ENCODE results near the gene OSBPL2.

Gene OSBPL2

GRCh38 chr20:62246872-62247652 lies 8.7 kb downstream of the OSBPL2 start:
- FAIRE-seq (no peak), DNase-seq (ENCODE audit: extremely low spot score, insufficient read length, low read depth) (no peak)

GRCh38 chr20:62248890-62249560 lies 10.7 kb downstream of the OSBPL2 start:
- no peak for DNase-seq (ENCODE audit: extremely low spot score, insufficient read length, low read depth)
- no peak for FAIRE-seq

DNA sequence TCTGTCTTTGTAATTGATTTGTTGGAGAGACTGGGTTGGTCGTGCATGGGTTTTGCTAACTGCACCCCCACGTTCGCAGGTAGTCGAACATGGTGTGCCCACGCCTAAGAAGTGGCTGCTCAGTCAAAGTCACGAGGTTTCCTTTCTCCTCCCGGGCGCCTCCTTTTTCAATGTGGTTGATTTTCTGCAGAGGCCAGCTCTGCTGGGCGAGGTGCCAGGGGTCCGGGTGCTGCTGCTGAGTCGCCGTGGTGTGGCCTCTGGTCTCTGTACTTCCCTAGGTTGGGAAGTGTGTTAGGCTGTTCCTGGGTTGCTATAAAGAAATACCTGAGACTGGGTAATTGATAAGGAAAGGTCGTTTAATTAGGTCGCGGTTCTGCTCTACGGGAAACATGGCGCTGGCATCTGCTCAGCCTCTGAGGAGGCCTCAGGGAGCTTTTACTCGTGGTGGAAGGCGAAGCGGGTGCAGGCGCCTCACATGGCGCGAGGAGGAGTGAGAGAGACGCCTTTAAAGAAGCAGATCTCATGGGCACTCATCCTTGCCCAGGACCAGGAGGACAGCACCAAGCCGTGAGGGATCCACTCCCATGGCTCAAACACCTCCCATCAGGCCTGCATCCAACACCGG lies 14.1 kb downstream of the OSBPL2 start:
- FAIRE-seq: no peak

DNA sequence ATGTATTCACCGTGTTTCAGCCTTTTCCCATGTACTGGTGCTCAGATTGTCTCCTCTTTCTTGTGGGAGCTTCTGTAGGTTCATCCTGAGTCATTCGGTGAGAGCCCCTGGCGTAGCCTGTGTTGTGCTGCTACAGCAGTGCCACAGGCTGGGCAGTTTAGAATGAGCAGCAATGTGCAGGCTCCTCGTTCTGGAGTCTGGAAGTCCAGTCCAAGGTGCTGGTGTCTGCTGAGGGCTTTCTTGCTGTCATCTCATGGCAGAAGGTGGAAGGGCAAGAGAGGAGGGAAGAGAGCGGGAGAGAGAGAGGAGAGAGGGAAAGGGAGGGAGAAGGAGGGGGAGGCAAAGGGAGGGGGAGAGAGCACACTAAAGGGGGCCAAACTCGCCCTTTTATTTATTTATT lies 15.1 kb downstream of the OSBPL2 start:
- no peak for DNase-seq (ENCODE audit: extremely low spot score, insufficient read length, low read depth)

More for the DNA sequence above, 14.1 kb downstream of the OSBPL2 start:
- no peak for DNase-seq (ENCODE audit: extremely low spot score, insufficient read length, low read depth)

GRCh38 chr20:62254021-62254724 lies 15.9 kb downstream of the OSBPL2 start:
- FAIRE-seq (no peak), DNase-seq (ENCODE audit: extremely low spot score, insufficient read length, low read depth) (no peak)

More for the DNA sequence above, 15.1 kb downstream of the OSBPL2 start:
- FAIRE-seq: no peak

DNA sequence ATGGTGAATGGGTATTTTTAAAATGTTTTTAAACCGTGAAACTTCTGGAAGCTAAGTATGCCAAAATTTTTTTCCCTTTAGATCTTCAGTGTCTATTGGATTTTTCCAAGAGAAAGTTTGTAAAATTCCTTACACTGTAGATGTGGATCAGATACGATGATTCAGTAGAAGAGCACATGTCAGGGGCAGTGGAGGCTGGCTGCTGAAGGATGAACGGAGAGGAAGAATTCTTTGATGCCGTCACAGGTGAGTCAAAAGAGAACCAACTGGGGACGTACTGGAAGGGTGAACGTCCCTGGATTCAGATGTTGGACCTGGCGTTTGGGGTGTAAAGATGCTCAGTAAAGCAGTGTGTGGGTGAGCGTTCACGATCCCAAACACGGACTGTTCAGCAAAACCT lies 17.7 kb downstream of the OSBPL2 start:
- DNase-seq (ENCODE audit: extremely low spot score, insufficient read length, low read depth) (no peak), FAIRE-seq (no peak)

DNA sequence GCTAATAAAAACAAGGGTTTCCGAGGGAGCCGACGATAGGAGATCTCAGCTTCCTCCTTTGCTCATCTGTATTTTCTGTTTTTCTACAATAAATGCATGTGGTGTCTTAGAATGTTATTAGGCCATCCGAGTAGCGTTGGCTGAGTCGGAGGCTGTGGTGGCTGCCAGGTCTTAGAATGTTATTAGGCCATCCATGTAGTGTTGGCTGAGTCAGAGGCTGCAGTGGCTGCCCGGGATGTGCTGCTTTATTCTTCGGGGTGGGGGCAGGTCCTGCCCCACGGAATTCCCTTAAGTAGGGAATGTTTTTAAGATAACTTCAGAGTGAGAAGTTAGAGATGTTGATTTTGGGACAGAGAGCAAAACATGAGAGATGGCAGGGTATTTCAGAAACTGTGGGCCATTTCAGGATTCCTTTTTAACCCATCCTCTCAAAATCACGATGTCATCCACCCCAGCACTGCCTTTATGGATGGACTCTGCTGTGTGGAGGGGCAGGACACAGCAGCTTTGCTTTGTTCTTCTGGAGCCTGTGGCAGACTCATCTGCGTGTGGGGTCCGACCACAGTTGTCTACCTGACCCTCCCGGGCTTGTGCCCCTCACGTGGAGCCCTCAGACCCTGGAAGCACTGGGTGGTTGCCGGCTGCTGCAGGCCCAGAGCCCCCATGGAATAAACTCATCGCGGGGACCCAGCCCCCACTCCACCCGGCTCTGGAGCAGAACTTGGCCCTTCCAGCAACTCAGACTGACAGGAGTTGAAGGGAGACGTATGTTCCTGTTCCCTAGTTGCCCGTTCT lies 20.4 kb downstream of the OSBPL2 start:
- FAIRE-seq (no peak), DNase-seq (ENCODE audit: extremely low spot score, insufficient read length, low read depth) (no peak)

DNA sequence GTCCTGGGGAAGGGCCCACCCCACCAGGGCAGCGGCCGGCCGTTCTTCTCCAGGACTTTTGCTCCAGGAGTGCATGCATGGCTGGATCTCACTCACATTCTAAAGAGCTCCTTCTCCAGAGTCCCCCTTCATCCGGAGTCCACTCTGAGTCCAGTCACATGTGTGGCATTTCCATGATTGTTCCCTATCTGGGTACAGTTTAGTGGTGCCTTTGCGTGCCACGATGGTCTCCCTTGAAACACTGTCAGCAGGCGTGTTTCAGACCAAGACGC lies 20.9 kb downstream of the OSBPL2 start:
- DNase-seq (ENCODE audit: extremely low spot score, insufficient read length, low read depth) (no peak), FAIRE-seq (no peak)

DNA sequence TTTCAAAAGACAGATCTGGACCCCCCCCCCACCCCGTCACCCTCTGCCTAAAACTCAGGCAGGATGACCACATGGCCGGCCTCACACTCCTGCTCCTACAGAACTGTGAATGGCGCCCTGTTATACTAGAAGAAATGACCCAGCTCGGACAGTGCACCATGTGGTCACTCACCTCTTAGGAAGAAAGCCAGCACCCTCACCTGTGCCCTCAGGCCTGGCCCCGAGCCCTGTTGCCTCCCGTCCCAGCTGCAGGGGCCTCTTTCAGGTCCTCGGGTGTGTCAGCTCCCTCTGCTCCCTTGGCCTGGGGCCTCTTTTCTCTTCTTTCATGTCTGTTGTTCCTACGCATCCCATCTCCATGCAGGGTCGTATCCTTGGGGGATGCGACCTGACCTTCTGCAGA lies 23.7 kb downstream of the OSBPL2 start:
- FAIRE-seq (no peak), DNase-seq (ENCODE audit: extremely low spot score, insufficient read length, low read depth) (no peak)

- FAIRE-seq (no peak), DNase-seq (ENCODE audit: extremely low spot score, insufficient read length, low read depth) (no peak)
Measured at GRCh38 chr20:62263396-62263795, 25.1 kb downstream of the OSBPL2 start.

DNA sequence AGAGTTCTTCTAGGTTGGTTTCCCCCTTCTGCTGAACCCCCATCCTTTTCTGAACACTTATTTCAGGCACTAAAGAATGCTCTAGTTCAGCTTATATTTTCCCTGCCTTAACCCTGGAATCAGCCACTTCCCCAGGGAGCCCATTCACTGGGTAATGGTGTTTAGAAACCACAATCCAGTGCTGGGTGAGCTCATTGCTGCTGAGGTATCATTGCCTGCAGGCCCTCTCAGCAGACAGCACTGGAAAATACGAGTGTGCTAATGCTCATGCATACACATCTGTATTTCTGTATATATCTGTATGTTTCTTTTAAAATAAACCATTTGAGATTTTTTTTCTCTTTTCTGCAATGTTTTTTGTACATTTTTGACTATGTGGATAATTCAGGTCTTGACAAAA lies 27.0 kb downstream of the OSBPL2 start:
- no peak for FAIRE-seq

DNA sequence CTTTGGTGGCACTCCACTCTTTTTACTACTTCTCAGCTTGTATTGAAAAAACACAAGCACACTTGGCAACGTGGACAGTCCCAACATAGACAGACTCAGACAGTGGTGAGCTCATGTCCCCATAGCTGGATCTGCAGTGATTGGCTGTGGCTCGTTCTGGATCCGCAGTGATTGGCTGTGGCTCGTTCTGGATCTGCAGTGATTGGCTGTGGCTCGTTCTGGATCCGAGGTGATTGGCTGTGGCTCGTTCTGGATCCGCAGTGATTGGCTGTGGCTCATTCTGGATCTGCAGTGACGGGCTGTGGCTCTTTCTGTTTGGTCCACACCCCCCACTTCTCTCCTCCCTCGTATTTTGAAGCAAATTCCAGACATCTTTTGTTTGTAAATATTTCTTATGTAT lies 28.0 kb downstream of the OSBPL2 start:
- no peak for FAIRE-seq
- DNase-seq (ENCODE audit: extremely low spot score, insufficient read length, low read depth): no peak

More for the DNA sequence above, 27.0 kb downstream of the OSBPL2 start:
- no peak for DNase-seq (ENCODE audit: extremely low spot score, insufficient read length, low read depth)

GRCh38 chr20:62266851-62267250 lies 28.5 kb downstream of the OSBPL2 start:
- DNase-seq (ENCODE audit: extremely low spot score, insufficient read length, low read depth) (no peak), FAIRE-seq (no peak)

- FAIRE-seq (no peak), DNase-seq (ENCODE audit: extremely low spot score, insufficient read length, low read depth) (no peak)
Measured at GRCh38 chr20:62267543-62267942, 29.2 kb downstream of the OSBPL2 start.

GRCh38 chr20:62268228-62268900 lies 30.0 kb downstream of the OSBPL2 start:
- DNase-seq (ENCODE audit: extremely low spot score, insufficient read length, low read depth): no peak
- FAIRE-seq: no peak

DNA sequence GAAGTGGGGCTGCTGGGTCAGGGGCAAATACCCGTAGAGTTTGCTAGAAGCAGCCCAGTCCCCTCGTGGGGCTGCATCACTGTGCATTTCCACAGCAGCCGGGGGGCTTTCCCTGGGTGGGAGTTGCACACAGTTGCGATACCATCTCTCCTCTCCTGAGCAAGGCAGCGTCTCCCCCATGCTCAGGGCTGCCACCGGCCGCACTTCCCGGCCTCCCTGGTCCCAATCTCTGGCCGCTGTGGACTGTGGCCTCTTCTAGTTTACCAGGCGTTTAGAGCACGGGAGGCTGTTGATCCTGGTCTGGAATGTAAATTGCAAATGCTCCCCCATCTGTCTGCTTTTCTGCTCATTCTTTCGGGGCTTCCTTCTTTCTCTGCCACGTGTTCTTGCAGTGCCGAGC lies 31.1 kb downstream of the OSBPL2 start:
- FAIRE-seq: no peak
- no peak for DNase-seq (ENCODE audit: extremely low spot score, insufficient read length, low read depth)

GRCh38 chr20:62269871-62270270 lies 31.6 kb downstream of the OSBPL2 start:
- no peak for DNase-seq (ENCODE audit: extremely low spot score, insufficient read length, low read depth)
- no peak for FAIRE-seq

GRCh38 chr20:62272200-62272599 lies 33.9 kb downstream of the OSBPL2 start:
- FAIRE-seq (no peak), DNase-seq (ENCODE audit: extremely low spot score, insufficient read length, low read depth) (no peak)

GRCh38 chr20:62273416-62273815 lies 35.1 kb downstream of the OSBPL2 start:
- FAIRE-seq: no peak
- DNase-seq (ENCODE audit: extremely low spot score, insufficient read length, low read depth): no peak
